GM10847 (cell line): Measurements from ENCODE around the gene SYNE4.

Experiments
- POLR2A ChIP-seq: IDR thresholded peaks from 2 replicates; pipeline ENCODE4 v1.6.1; 2011; ENCODE audit not compliant: insufficient read length; ENCODE audit errors: extremely low read depth

Gene SYNE4

GRCh38 chr19:36003284-36003683, 5.3 kb downstream of the SYNE4 start:
- TF ChIP-seq POLR2A: no peak

GRCh38 chr19:36001605-36002004, 7.0 kb downstream of the SYNE4 start:
- TF ChIP-seq POLR2A: no peak

DNA sequence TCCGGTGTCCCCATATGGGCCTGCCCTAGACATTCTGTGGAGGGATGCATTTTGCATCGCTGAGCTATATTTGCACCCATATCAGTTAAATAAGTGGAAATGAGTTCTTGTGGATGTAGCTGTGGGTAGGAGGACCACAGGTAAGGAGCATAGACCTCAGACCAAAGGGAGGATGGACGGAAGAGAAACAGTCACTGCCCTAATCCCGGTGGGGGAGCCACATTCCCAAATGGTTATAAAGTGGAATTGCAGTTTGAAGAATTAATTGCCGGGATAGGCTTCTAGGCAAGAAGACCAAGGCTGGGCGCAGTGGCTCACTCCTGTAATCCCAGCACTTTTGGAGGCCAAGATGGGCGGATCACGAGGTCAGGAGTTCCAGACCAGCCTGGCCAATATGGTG, 11.8 kb downstream of the SYNE4 start:
- TF ChIP-seq POLR2A: no peak

GRCh38 chr19:35995048-35995993, 13.3 kb downstream of the SYNE4 start, which contains the start of gene SDHAF1:
Gene SDHAF1 (plus strand): TSS chr19:35995188. CDS start chr19:35995275, 87 bp downstream.
- peak; percentile 96 for TF ChIP-seq POLR2A

- TF ChIP-seq POLR2A: no peak
Observed at GRCh38 chr19:35993923-35994598, 14.6 kb downstream of the SYNE4 start.

DNA sequence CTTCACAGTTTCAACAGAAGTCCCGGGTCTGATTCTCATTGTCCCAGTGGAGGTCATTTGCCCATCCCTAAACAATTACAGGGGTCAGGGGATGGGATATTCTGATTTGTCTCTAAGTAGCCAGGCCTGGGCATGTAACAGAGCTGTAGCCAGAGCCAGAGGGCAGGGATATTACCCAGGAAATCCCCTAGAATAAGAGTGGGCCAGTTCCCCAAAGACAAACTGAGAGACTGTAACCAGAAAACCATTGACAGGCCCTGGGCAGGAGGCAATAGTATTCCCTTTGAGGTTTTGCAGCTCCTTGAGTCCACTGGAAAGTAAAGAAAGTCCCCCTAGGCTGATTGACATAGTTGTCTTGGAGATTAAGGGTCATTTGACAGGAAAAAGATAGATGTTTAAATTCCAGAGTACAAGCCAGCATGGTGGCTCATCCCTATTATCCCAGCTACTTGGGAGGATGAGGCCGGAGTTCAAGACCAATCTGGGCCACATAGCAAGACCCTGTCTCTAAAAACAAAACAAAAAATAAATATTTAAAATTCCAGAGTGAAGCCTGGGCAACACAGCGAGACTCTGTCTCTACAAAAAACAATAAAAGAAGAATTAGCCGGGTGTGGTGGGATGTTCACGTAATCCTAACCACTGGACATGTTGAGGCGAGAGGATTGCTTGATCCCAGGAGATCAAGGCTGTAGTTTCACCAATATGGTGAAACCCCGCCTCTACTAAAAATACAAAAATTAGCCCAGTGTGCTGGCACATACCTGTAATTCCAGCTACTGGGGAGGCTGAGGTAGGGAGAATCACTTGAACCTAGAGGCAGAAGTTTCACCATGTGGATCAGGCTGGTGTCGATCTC, 15.5 kb downstream of the SYNE4 start:
- TF ChIP-seq POLR2A: no peak

GRCh38 chr19:35991731-35992450, 16.7 kb downstream of the SYNE4 start:
- no peak for TF ChIP-seq POLR2A

GRCh38 chr19:35990771-35991730, 17.6 kb downstream of the SYNE4 start:
- no peak for TF ChIP-seq POLR2A

DNA sequence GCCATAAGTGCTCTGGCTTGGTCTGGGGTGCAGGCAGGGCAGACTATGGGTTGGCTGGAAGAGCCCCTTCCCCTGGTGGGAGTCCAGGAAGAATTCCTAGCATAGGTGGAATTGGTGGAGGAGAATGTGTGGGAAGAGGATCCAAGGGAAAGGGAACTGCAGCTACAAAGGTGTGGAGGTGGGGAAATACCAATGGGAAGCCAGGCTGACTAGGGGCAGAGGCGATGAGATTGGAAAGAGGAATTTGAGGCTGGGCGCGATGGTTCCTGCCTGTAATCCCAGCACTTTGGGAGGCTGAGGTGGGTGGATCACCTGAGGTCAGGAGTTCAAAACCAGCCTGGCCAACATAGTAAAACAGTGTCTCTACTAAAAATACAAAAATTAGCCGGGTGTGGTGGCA, 18.5 kb downstream of the SYNE4 start:
- no peak for TF ChIP-seq POLR2A

DNA sequence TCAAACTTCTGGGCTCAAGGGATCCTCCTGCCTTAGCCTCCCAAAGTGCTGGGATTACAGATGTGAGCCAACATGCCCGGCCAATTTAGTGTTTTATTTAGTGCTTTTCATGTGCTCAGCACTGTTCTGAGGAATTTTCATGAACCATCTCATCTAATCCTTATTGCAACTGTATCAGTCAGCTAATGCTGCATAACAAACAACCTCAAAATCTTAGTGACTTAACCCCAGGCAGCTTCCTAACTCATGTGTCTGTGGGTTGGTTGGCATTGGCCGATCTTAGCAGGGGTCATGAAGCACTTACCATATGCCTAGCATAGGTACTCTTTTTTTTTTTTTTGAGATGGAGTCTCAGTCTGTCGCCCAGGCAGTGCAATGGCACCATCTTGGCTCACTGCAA, 19.8 kb downstream of the SYNE4 start:
- TF ChIP-seq POLR2A: no peak

GRCh38 chr19:35987571-35987896, 21.1 kb downstream of the SYNE4 start:
- no peak for TF ChIP-seq POLR2A

DNA sequence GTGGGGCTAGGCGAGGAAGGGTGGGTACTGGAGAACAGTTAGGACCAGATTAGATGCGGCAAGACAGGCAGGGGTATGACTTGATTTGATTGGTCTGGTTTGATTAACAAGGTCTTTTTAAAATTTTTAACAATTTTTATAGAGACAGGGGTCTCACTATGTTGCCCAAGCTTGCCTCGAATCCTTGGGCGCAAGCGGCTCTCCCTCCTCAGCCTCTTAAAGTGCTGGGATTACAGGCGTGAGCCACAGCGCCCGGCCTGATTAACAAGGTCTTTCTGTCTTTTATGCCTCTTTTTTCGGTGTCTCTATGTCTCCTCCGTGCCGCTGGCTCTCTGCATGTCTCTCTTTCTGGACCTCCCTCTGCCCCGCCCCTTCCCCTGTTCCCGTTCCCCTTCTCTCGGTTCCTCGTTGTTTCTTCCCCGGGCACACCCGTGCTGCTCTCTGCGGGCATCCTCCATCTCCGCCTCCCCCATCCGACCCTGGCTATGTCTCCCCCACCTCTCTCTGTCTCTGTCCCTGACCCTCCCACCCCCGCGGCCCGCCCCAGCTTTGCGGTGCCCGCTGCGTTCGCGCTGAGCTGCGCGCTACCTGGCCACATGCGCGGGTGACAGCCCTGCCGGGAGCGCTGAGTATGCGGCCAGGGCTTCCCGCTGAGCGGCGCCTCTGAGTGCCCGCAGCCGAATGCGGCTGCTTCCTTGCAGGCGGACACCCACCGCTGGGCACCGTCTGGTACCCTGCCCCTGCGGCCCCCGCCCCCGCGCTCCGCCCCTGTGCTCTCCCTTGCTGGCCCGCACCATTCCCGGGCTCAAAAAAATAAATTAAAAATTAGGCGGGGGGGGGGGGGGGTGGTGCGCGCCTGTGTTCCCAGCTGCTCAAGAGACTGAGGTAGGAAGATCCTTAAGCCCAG, 21.7 kb downstream of the SYNE4 start:
- no peak for TF ChIP-seq POLR2A

DNA sequence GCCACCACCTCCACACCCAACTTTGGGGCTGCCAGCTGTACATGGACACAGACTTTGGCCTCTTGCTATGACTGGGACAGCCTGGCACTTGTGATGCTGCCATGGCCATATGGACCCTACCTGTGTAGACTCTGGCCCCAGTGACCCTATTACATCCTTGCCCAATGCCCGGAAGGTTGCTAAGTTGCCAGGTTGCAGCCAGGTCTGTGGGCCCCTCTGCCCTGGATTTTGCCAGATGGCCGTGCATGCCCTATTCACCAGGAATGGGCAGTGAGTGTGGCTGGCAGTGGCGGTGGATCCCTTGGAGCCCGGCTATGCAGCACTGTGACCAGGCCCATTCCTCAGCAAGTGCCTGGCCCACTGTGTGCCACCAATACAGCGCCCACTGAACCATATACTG, 22.5 kb downstream of the SYNE4 start:
- no peak for TF ChIP-seq POLR2A
